Nephron (organoid): ENCODE data around the gene WDR18.

ENCODE experiments used
- H3K27ac Mint-ChIP-seq, 3 experiments: 2 replicates each; pipeline ENCODE4 v1.8.0; 2020; ENCODE audit warnings: mixed read lengths in 3 of 3, mild to moderate bottlenecking in 2 of 3, moderate library complexity in 1 of 3
- H3K27me3 Mint-ChIP-seq: 2 replicates; pipeline ENCODE4 v1.8.0; 2021; ENCODE audit warnings: low read depth, mild to moderate bottlenecking, moderate library complexity, mixed read lengths
- H3K36me3 Mint-ChIP-seq: 2 replicates; pipeline ENCODE4 v1.8.0; 2020; ENCODE audit warnings: low read depth, mixed read lengths
- H3K4me1 Mint-ChIP-seq: 2 replicates; pipeline ENCODE4 v1.8.0; 2020; ENCODE audit warnings: mixed read lengths
- H3K4me3 Mint-ChIP-seq, 3 experiments: 2 replicates each; pipeline ENCODE4 v1.8.0; 2020; ENCODE audit warnings: mild to moderate bottlenecking in 3 of 3, mixed read lengths in 3 of 3, moderate library complexity in 2 of 3
- H3K9me3 Mint-ChIP-seq: 2 replicates; pipeline ENCODE4 v1.8.0; 2020; ENCODE audit warnings: mixed read lengths
- CTCF ChIP-seq, 3 experiments: fragments of 200-600 bp; sonication (generic); IDR thresholded peaks; one replicate each; pipeline ENCODE4 v1.5.0; 2021; ENCODE audit warnings: antibody characterized with exemption in 3 of 3; ENCODE audit not compliant: unreplicated experiment in 3 of 3

Gene WDR18

GRCh38 chr19:1017115-1017905, 33.2 kb downstream of the WDR18 start:
- H3K36me3 Mint-ChIP-seq: no peaks in the 10 kb centered on the region
- H3K9me3 Mint-ChIP-seq: no peaks in the 10 kb centered on the region
- H3K4me1 Mint-ChIP-seq: peaks cover 16% of the 10 kb centered on the region
- H3K4me3 Mint-ChIP-seq: peak overlapping the region; percentile 66 to 75 (median 75)
- TF ChIP-seq CTCF (IDR thresholded peaks at IDR 0.05; ENCODE audit: unreplicated experiment in 3 of 3): no peak
- H3K27me3 Mint-ChIP-seq: peaks cover 3% of the 10 kb centered on the region
- peak overlapping the region; percentile 48 to 83 (median 81) for H3K27ac Mint-ChIP-seq

- Mint-ChIP-seq H3K4me3 (peak overlapping the region in 1 of 3 experiments; percentile 94), H3K27me3 (peaks cover 3% of the 10 kb centered on the region), H3K36me3 (no peaks in the 10 kb centered on the region), H3K4me1 (peaks cover 16% of the 10 kb centered on the region), H3K27ac (no peak overlapping the region), H3K9me3 (no peaks in the 10 kb centered on the region)
- no peak for TF ChIP-seq CTCF (IDR thresholded peaks at IDR 0.05; ENCODE audit: unreplicated experiment in 3 of 3)
These were observed 33.8 kb downstream of the WDR18 start for GRCh38 chr19:1017906-1018305.

GRCh38 chr19:1018393-1018792, 34.2 kb downstream of the WDR18 start:
- no peaks in the 10 kb centered on the region for H3K9me3 Mint-ChIP-seq
- H3K4me1 Mint-ChIP-seq: peaks cover 16% of the 10 kb centered on the region
- H3K36me3 Mint-ChIP-seq: no peaks in the 10 kb centered on the region
- peak overlapping the region in 2 of 3 experiments; percentile 19 to 48 for H3K27ac Mint-ChIP-seq
- TF ChIP-seq CTCF (IDR thresholded peaks at IDR 0.05; ENCODE audit: unreplicated experiment in 3 of 3): no peak
- peak overlapping the region; percentile 89 to 94 (median 92) for H3K4me3 Mint-ChIP-seq
- peaks cover 3% of the 10 kb centered on the region for H3K27me3 Mint-ChIP-seq

GRCh38 chr19:1018932-1019615, 34.9 kb downstream of the WDR18 start:
- peaks cover 3% of the 10 kb centered on the region for H3K27me3 Mint-ChIP-seq
- H3K9me3 Mint-ChIP-seq: no peaks in the 10 kb centered on the region
- no peaks in the 10 kb centered on the region for H3K36me3 Mint-ChIP-seq
- H3K4me3 Mint-ChIP-seq: peak overlapping the region; percentile 89 to 94 (median 92)
- no peak for TF ChIP-seq CTCF (IDR thresholded peaks at IDR 0.05; ENCODE audit: unreplicated experiment in 3 of 3)
- H3K27ac Mint-ChIP-seq: peak overlapping the region in 2 of 3 experiments; percentile 19 to 48
- peaks cover 16% of the 10 kb centered on the region for H3K4me1 Mint-ChIP-seq

GRCh38 chr19:1019616-1019961, 35.4 kb downstream of the WDR18 start:
- Mint-ChIP-seq H3K9me3 (no peaks in the 10 kb centered on the region), H3K27me3 (peaks cover 3% of the 10 kb centered on the region), H3K27ac (peak overlapping the region; percentile 27 to 79 (median 72)), H3K4me3 (peak overlapping the region; percentile 89 to 94 (median 92)), H3K36me3 (no peaks in the 10 kb centered on the region), H3K4me1 (peaks cover 16% of the 10 kb centered on the region)
- no peak for TF ChIP-seq CTCF (IDR thresholded peaks at IDR 0.05; ENCODE audit: unreplicated experiment in 3 of 3)
